Mucosa of stomach (tissue), 1 donor: Measurements from ENCODE around the gene MYO1D.

Experiments used
- H3K27me3 ChIP-seq: one replicate; pipeline ENCODE4 v1.7.0; 2013; ENCODE audit warnings: mild to moderate bottlenecking, low read length; ENCODE audit not compliant: control insufficient read depth, insufficient read depth
- H3K36me3 ChIP-seq: one replicate; pipeline ENCODE4 v1.7.0; 2013; ENCODE audit warnings: low read length; ENCODE audit not compliant: control insufficient read depth, insufficient read depth
- H3K4me1 ChIP-seq: one replicate; pipeline ENCODE4 v1.7.0; 2013; ENCODE audit warnings: mild to moderate bottlenecking, low read length; ENCODE audit not compliant: control insufficient read depth, insufficient read depth
- H3K4me3 ChIP-seq: one replicate; pipeline ENCODE4 v1.7.0; 2013; ENCODE audit warnings: low read length
- H3K9ac ChIP-seq: one replicate; pipeline ENCODE4 v1.7.0; 2013; ENCODE audit warnings: mild to moderate bottlenecking, low read length, moderate library complexity
- H3K9me3 ChIP-seq: one replicate; pipeline ENCODE4 v1.7.0; 2013; ENCODE audit warnings: mild to moderate bottlenecking, low read length, moderate library complexity; ENCODE audit not compliant: control insufficient read depth
- donor health status: Pancreatic carcinoma.

MYO1D gene

DNA sequence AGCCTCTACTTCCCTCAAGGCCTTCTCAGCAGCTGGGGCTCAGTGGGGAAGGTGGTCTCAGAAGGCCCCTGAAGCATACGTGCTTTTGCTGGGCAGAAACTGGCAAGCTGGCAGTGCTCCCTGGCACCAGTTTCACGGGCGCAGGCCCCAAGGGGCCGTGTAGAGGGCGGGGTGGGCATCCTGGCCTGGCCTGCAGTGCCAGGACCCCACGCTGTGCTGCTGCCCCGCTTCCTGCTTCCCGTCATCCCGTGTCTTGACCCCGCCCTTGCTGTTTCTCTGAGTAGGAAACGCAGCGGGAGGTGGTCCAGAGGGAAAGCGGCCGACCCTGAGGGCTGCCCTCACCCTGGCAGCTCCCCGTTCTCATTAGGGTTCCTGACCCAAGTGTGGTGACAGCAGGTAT lies 383.4 kb downstream of the MYO1D start:
- Histone ChIP-seq H3K9ac (no peak overlapping the region), H3K4me3 (no peak overlapping the region), H3K36me3 (no peaks in the 10 kb centered on the region), H3K9me3 (no peaks in the 10 kb centered on the region), H3K4me1 (peaks cover 8% of the 10 kb centered on the region), H3K27me3 (no peaks in the 10 kb centered on the region)

DNA sequence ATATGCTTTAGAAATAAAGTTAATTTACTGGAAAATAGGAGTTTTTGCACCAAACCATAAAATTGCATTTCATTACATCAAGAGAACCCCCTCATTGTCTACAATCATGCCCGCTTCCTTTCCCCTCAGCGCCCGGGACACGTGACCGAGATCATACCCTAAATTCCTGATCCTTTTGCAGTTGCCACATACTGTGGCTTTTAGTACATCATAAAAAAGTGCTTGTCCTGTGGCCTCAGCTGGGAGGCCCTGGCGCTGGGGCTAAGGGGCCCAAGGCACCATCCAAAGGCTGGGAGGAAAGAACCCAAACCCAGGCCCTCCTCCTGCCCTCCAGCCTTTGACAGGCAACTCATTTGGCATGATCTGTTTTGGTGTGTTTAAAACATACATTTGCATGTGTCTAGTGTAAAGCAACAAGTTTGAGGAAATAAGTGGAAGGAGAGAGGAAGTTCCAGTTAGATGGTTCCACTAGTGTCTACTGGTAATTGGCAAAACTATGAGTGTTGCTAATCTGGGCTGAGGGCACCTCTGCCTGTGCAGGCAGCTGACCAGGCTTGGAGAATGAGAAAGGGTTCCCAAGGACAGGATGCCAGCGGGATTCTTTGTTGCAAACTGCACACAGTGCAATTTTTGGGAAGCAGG lies 384.2 kb downstream of the MYO1D start:
- H3K4me3 ChIP-seq = no peak overlapping the region
- peaks cover 10% of the 10 kb centered on the region for H3K4me1 ChIP-seq
- H3K9ac ChIP-seq = no peak overlapping the region
- H3K36me3 ChIP-seq = no peaks in the 10 kb centered on the region
- H3K27me3 ChIP-seq = peaks cover 2% of the 10 kb centered on the region
- no peaks in the 10 kb centered on the region for H3K9me3 ChIP-seq

DNA sequence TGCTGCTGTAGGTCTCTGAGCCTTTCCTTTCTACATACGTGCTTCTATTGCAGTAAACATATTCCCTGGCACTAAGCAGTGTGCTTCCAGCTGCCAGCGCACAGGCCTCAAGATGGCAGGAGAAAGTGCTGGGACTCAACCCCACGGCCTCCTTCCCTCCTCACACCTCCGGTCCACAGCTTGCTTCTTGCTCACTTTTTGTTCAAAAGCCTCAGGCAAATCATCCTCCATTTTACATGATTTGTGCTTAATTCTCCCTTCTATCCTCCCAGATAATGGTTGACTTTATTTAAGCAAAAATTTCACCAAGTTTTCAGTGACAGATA lies 384.7 kb downstream of the MYO1D start:
- Histone ChIP-seq H3K9me3 (no peaks in the 10 kb centered on the region), H3K27me3 (peaks cover 6% of the 10 kb centered on the region), H3K9ac (no peak overlapping the region), H3K4me1 (peaks cover 15% of the 10 kb centered on the region), H3K4me3 (no peak overlapping the region), H3K36me3 (no peaks in the 10 kb centered on the region)

GRCh38 chr17:32491371-32492263 lies 385.3 kb downstream of the MYO1D start:
- H3K4me3 ChIP-seq = no peak overlapping the region
- peaks cover 15% of the 10 kb centered on the region for H3K4me1 ChIP-seq
- H3K9ac ChIP-seq = no peak overlapping the region

GRCh38 chr17:32490101-32490482 lies 386.8 kb downstream of the MYO1D start:
- peaks cover 15% of the 10 kb centered on the region for H3K4me1 ChIP-seq
- H3K27me3 ChIP-seq = peaks cover 6% of the 10 kb centered on the region
- no peaks in the 10 kb centered on the region for H3K9me3 ChIP-seq
- no peaks in the 10 kb centered on the region for H3K36me3 ChIP-seq
- no peak overlapping the region for H3K9ac ChIP-seq
- no peak overlapping the region for H3K4me3 ChIP-seq

More at GRCh38 chr17:32491371-32492263, 385.3 kb downstream of the MYO1D start:
- Histone ChIP-seq H3K9me3 (no peaks in the 10 kb centered on the region), H3K27me3 (peaks cover 6% of the 10 kb centered on the region), H3K36me3 (no peaks in the 10 kb centered on the region)

- Histone ChIP-seq H3K9ac (no peak overlapping the region), H3K27me3 (peaks cover 6% of the 10 kb centered on the region), H3K4me3 (no peak overlapping the region), H3K36me3 (no peaks in the 10 kb centered on the region), H3K9me3 (no peaks in the 10 kb centered on the region), H3K4me1 (peaks cover 15% of the 10 kb centered on the region)
These were observed 387.4 kb downstream of the MYO1D start for GRCh38 chr17:32489320-32490100.

DNA sequence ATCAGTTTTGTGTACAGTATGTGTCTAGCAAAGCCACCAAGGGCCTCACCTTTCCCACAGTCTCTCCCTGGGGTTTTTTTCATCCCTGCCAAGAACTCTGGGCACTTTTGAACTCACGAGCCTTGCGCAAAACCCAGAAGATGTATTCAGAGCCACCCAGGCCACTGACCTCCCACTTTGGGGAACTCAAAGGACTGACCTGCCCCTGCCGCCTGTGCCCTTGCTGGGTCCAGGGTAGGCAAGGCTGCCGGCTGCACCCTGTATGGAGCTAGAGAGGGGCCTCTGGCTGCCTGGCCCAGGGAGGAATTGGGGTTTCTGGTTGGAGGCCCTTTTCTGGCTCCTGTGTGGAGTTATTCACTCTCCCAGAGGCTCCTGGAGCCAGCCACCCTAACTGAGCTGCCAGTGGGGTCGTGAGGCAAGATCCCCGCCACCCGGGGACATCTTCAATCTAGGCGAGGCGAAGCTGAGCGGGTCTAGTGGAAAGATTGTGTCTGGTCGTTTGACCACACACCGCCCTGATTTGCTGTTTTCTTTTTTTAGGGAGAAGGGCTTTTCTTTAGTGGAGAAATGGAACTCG lies 388.2 kb downstream of the MYO1D start:
- Histone ChIP-seq H3K4me1 (peaks cover 20% of the 10 kb centered on the region), H3K9me3 (no peaks in the 10 kb centered on the region), H3K4me3 (no peak overlapping the region), H3K27me3 (peaks cover 6% of the 10 kb centered on the region), H3K9ac (no peak overlapping the region), H3K36me3 (no peaks in the 10 kb centered on the region)

GRCh38 chr17:32488177-32488542 lies 388.8 kb downstream of the MYO1D start:
- Histone ChIP-seq H3K9ac (no peak overlapping the region), H3K4me3 (no peak overlapping the region), H3K9me3 (no peaks in the 10 kb centered on the region), H3K36me3 (no peaks in the 10 kb centered on the region), H3K4me1 (peaks cover 25% of the 10 kb centered on the region), H3K27me3 (peaks cover 6% of the 10 kb centered on the region)

GRCh38 chr17:32487473-32488176 lies 389.3 kb downstream of the MYO1D start:
- peak overlapping the region; percentile 43 for H3K9ac ChIP-seq
- no peaks in the 10 kb centered on the region for H3K9me3 ChIP-seq
- H3K4me3 ChIP-seq = no peak overlapping the region
- peaks cover 26% of the 10 kb centered on the region for H3K4me1 ChIP-seq
- H3K27me3 ChIP-seq = peaks cover 6% of the 10 kb centered on the region
- H3K36me3 ChIP-seq = no peaks in the 10 kb centered on the region

- Histone ChIP-seq H3K4me1 (peaks cover 23% of the 10 kb centered on the region), H3K27me3 (peaks cover 6% of the 10 kb centered on the region), H3K9ac (peak within 1 kb of the TSS; percentile 43), H3K36me3 (no peaks in the 10 kb centered on the region), H3K4me3 (no peak within 1 kb of the TSS), H3K9me3 (no peaks in the 10 kb centered on the region)
These were observed 390.0 kb downstream of the MYO1D start, which contains the start of gene CDK5R1 for GRCh38 chr17:32486701-32487472. TSS of gene CDK5R1 (plus strand) at chr17:32486993. CDS start at chr17:32487621, 628 bp downstream.
